ENCODE results near the gene SLC35D2.

The SLC35D2 gene

GRCh38 chr9:96386157-96386556 lies 2.6 kb upstream of the SLC35D2 start:
- Histone ChIP-seq H4K20me1 (ENCODE audit: low read depth, low read length) (peaks cover 6% of the 10 kb centered on the region; the same call in 1 of the 2 replicates), H3K9me3 (ENCODE audit: insufficient read depth, low read length) (no peaks in the 10 kb centered on the region), H3K9ac (ENCODE audit: low read length) (no peak overlapping the region), H3K27ac (ENCODE audit: low read depth, low read length) (no peak overlapping the region), H3K4me3 (ENCODE audit: insufficient read depth, low read length, poor library complexity, severe bottlenecking) (no peak overlapping the region), H3K36me3 (ENCODE audit: low read length) (peaks cover 53% of the 10 kb centered on the region), H2AFZ (ENCODE audit: low read depth, low read length, severe bottlenecking) (no peak overlapping the region), H3K79me2 (ENCODE audit: insufficient read depth, low read length) (no peaks in the 10 kb centered on the region), H3F3A (ENCODE audit: insufficient read depth) (peaks cover 38% of the 10 kb centered on the region), H3K4me2 (ENCODE audit: low read depth, low read length, poor library complexity, severe bottlenecking) (no peak overlapping the region), H3K9me2 (replicated peaks; ENCODE audit: insufficient read depth, low read length) (no peaks in the 10 kb centered on the region), H3K27me3 (ENCODE audit: low read length) (no peaks in the 10 kb centered on the region)
- no peak for TF ChIP-seq EZH2phosphoT487 (conservative IDR thresholded peaks at IDR 0.05; ENCODE audit: low read length)
- no peak for TF ChIP-seq CTCF (IDR thresholded peaks at IDR 0.05; ENCODE audit: insufficient read depth, low read length, poor library complexity, severe bottlenecking)

GRCh38 chr9:96382839-96383164 lies 709 bp downstream of the SLC35D2 start:
- Histone ChIP-seq H3K4me2 (ENCODE audit: low read depth, low read length, poor library complexity, severe bottlenecking) (no peak overlapping the region), H3K27me3 (ENCODE audit: low read length) (no peaks in the 10 kb centered on the region), H3K79me2 (ENCODE audit: insufficient read depth, low read length) (no peaks in the 10 kb centered on the region), H3K9me2 (replicated peaks; ENCODE audit: insufficient read depth, low read length) (no peaks in the 10 kb centered on the region), H3K4me3 (ENCODE audit: insufficient read depth, low read length, poor library complexity, severe bottlenecking) (no peak overlapping the region), H3K9ac (ENCODE audit: low read length) (no peak overlapping the region), H3F3A (ENCODE audit: insufficient read depth) (peaks cover 23% of the 10 kb centered on the region), H3K36me3 (ENCODE audit: low read length) (peaks cover 30% of the 10 kb centered on the region; the same call in 1 of the 2 replicates), H3K27ac (ENCODE audit: low read depth, low read length) (no peak overlapping the region), H4K20me1 (ENCODE audit: low read depth, low read length) (peaks cover 6% of the 10 kb centered on the region; the same call in 1 of the 2 replicates), H2AFZ (ENCODE audit: low read depth, low read length, severe bottlenecking) (no peak overlapping the region), H3K9me3 (ENCODE audit: insufficient read depth, low read length) (no peaks in the 10 kb centered on the region)
- no peak for TF ChIP-seq EZH2phosphoT487 (conservative IDR thresholded peaks at IDR 0.05; ENCODE audit: low read length)
- TF ChIP-seq CTCF (IDR thresholded peaks at IDR 0.05; ENCODE audit: insufficient read depth, low read length, poor library complexity, severe bottlenecking) = no peak

GRCh38 chr9:96382175-96382574 lies 1.3 kb downstream of the SLC35D2 start:
- Histone ChIP-seq H4K20me1 (ENCODE audit: low read depth, low read length) (0 out of 2 replicates have a peak, but pooled peaks cover 6% of the 10 kb centered on the region), H3K9me3 (ENCODE audit: insufficient read depth, low read length) (no peaks in the 10 kb centered on the region), H3K79me2 (ENCODE audit: insufficient read depth, low read length) (no peaks in the 10 kb centered on the region), H3K4me2 (ENCODE audit: low read depth, low read length, poor library complexity, severe bottlenecking) (no peak overlapping the region), H3K27ac (ENCODE audit: low read depth, low read length) (no peak overlapping the region), H2AFZ (ENCODE audit: low read depth, low read length, severe bottlenecking) (no peak overlapping the region), H3F3A (ENCODE audit: insufficient read depth) (peaks cover 17% of the 10 kb centered on the region), H3K4me3 (ENCODE audit: insufficient read depth, low read length, poor library complexity, severe bottlenecking) (no peak overlapping the region), H3K9me2 (replicated peaks; ENCODE audit: insufficient read depth, low read length) (no peaks in the 10 kb centered on the region), H3K9ac (ENCODE audit: low read length) (no peak overlapping the region), H3K36me3 (ENCODE audit: low read length) (peaks cover 24% of the 10 kb centered on the region; the same call in 1 of the 2 replicates), H3K27me3 (ENCODE audit: low read length) (no peaks in the 10 kb centered on the region)
- TF ChIP-seq EZH2phosphoT487 (conservative IDR thresholded peaks at IDR 0.05; ENCODE audit: low read length) (no peak), CTCF (IDR thresholded peaks at IDR 0.05; ENCODE audit: insufficient read depth, low read length, poor library complexity, severe bottlenecking) (no peak)

Data from SU-DHL-6 (cell line).